A549 (cell line): ENCODE results near the gene FHIP2A.
A peak's percentile ranks its signal among the peaks of the same experiment; 100 is the strongest.

Source experiments
- BHLHE40 ChIP-seq: IDR thresholded peaks from 2 replicates; pipeline ENCODE4 v1.6.1; 2012; ENCODE audit warnings: low read depth, low read length, inconsistent platforms
- CHD2 ChIP-seq: fragments of 150-350 bp; IDR thresholded peaks from 2 replicates; pipeline ENCODE4 v1.6.1; 2014; ENCODE audit warnings: low read length; ENCODE audit not compliant: partially characterized antibody
- CHD4 ChIP-seq: fragments of 200-600 bp; sonication (generic); IDR thresholded peaks from 2 replicates; pipeline ENCODE4 v1.6.1; 2016; ENCODE audit warnings: antibody characterized with exemption, mild to moderate bottlenecking, borderline replicate concordance
- EP300 ChIP-seq, 2 experiments: fragments of >200 bp; sonication (Bioruptor Twin); formaldehyde crosslinking; IDR thresholded peaks; 2 replicates in 1 of 2; 3 replicates in 1 of 2; pipeline ENCODE4 v1.6.1; 2016 to 2017
- JUN ChIP-seq, 2 experiments: fragments of >200 bp; sonication (Bioruptor Twin); formaldehyde crosslinking; IDR thresholded peaks; 2 replicates in 1 of 2; 3 replicates in 1 of 2; pipeline ENCODE4 v1.6.1; 2016 to 2017
- RAD21 ChIP-seq, 2 experiments: fragments of >200 bp in 1 of 2; sonication (Bioruptor Twin) in 1 of 2; formaldehyde crosslinking in 1 of 2; IDR thresholded peaks in 1 of 2; conservative IDR thresholded peaks in 1 of 2; 2 replicates in 1 of 2; 3 replicates in 1 of 2; pipeline ENCODE4 v1.6.1; 2012 to 2018; ENCODE audit warnings: inconsistent platforms in 1 of 2
- REST ChIP-seq: fragments of 200-600 bp; sonication (generic); IDR thresholded peaks from 2 replicates; pipeline ENCODE4 v1.6.1; 2016; ENCODE audit warnings: antibody characterized with exemption, mild to moderate bottlenecking, moderate library complexity
- TF ChIP-seq, protein P1 (sequence below): fragments of >200 bp; sonication (Bioruptor Twin); formaldehyde crosslinking; IDR thresholded peaks from 3 replicates; pipeline ENCODE4 v1.5.1; 2016
- TF ChIP-seq, protein P2 (sequence below): IDR thresholded peaks from 2 replicates; pipeline ENCODE4 v1.6.1; 2012

- TF ChIP-seq, protein P1, sequence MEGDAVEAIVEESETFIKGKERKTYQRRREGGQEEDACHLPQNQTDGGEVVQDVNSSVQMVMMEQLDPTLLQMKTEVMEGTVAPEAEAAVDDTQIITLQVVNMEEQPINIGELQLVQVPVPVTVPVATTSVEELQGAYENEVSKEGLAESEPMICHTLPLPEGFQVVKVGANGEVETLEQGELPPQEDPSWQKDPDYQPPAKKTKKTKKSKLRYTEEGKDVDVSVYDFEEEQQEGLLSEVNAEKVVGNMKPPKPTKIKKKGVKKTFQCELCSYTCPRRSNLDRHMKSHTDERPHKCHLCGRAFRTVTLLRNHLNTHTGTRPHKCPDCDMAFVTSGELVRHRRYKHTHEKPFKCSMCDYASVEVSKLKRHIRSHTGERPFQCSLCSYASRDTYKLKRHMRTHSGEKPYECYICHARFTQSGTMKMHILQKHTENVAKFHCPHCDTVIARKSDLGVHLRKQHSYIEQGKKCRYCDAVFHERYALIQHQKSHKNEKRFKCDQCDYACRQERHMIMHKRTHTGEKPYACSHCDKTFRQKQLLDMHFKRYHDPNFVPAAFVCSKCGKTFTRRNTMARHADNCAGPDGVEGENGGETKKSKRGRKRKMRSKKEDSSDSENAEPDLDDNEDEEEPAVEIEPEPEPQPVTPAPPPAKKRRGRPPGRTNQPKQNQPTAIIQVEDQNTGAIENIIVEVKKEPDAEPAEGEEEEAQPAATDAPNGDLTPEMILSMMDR: no peak
- TF ChIP-seq CHD2 (no peak), REST (no peak), BHLHE40 (no peak), CHD4 (no peak), EP300 (IDR thresholded peaks at IDR 0.05) (no peak), JUN (IDR thresholded peaks at IDR 0.05) (no peak), RAD21 (conservative IDR thresholded peaks at IDR 0.05 in 1 of 2, IDR thresholded peaks at IDR 0.05 in 1 of 2) (0 out of 5 replicates have a peak, but pooled peaks of 1 of the 2 experiments have one; percentile 9)
- TF ChIP-seq, protein P2, sequence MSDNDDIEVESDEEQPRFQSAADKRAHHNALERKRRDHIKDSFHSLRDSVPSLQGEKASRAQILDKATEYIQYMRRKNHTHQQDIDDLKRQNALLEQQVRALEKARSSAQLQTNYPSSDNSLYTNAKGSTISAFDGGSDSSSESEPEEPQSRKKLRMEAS: no peak
Observed at GRCh38 chr10:114777415-114777814, 44.2 kb upstream of the FHIP2A start.
